HG02759 (cell line): ENCODE measurements around the gene FANCE.
A peak's percentile ranks its signal among the peaks of the same experiment; 100 is the strongest.

Experiments used
- ATAC-seq: cut with Tn5 transposase; IDR thresholded peaks from one replicate; pipeline ENCODE4 v1.9.1; 2021; ENCODE audit warnings: mild to moderate bottlenecking, moderate library complexity; ENCODE audit not compliant: unreplicated experiment

The FANCE gene

DNA sequence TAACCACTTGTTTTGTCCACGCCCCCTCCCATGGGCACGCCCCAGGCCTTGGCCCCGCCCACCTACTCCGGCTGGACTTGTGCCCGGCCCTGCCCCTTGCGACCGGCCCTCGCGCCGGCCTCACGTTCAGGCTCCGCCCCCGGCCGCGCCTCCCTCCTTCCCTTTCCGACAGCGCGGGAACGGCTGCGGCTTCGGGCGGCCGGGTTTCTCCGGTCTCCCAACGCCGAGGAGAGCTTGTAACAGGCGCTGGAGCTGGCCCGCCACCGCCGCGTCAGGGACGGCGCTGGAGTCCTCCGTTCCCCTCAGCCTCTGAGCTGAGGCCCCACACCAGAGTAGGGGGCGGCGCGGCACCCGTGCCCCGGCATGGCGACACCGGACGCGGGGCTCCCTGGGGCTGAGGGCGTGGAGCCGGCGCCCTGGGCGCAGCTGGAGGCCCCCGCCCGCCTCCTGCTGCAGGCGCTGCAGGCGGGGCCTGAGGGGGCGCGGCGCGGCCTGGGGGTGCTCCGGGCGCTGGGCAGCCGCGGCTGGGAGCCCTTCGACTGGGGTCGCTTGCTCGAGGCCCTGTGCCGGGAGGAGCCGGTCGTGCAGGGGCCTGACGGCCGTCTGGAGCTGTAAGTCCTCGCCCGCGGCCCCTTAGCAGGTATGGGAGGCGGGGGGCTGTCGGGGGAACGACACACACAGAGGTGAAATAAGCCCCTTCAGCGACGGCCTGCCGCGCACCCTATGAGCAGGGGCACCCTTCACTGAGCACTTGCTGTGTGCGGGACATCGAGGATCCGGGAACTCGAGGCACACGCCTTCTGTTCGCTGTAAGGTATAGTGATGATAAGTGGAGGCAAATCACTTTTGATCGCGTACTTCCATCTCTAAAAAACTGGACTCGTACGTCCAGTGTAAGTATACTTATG is at the start of gene FANCE:
FANCE (plus strand) TSS at position 156 of the 908 bp plus-strand sequence; CDS start at position 364, 208 bp downstream.
- ATAC-seq: peak; percentile 94

GRCh38 chr6:35402856-35403191 is 49.3 kb upstream of the FANCE start:
- ATAC-seq: no peak

- ATAC-seq: no peak
These were observed 48.3 kb upstream of the FANCE start for GRCh38 chr6:35403544-35404442.

GRCh38 chr6:35406711-35407485 is 45.2 kb upstream of the FANCE start:
- no peak for ATAC-seq

DNA sequence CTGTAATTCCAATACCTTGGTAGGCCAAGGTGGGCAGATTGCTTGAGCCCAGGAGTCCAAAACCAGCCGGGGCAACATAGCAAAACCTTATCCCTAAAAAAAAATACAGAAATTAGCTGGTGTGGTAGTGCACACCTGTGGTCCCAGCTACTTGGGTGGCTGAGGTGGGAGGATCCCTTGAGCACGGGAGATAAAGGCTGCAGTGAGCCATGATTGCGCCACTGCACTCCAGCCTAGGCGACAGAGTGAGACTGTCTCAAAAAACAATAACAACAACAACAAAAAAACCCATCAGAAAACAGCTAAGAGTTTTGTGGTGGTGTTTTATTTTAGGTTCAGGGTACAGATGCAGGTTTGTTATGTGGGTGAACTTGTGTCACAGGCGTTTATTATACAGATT is 42.9 kb upstream of the FANCE start:
- no peak for ATAC-seq

- no peak for ATAC-seq
These were observed 42.0 kb upstream of the FANCE start for GRCh38 chr6:35410131-35410530.

- no peak for ATAC-seq
These were observed 41.1 kb upstream of the FANCE start for GRCh38 chr6:35411066-35411465.

DNA sequence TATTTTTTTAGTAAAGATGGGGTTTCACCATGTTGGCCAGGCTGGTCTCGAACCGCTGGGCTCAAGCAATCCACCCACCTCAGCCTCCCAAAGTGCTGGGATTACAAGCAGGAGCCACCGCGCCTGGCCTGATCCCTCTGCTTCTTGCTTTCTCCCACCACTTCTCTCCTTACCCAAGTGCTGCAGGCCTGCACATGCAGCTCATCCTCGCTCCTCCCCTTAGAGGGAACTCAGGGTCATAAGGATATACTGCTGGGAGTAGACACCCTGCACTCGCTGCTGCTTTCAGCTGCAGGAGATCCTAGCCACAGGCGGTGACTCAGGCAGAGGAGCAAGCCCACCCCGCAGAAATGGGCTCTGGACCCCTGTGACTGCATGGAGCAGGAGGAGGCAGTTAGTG is 40.0 kb upstream of the FANCE start:
- ATAC-seq: no peak

DNA sequence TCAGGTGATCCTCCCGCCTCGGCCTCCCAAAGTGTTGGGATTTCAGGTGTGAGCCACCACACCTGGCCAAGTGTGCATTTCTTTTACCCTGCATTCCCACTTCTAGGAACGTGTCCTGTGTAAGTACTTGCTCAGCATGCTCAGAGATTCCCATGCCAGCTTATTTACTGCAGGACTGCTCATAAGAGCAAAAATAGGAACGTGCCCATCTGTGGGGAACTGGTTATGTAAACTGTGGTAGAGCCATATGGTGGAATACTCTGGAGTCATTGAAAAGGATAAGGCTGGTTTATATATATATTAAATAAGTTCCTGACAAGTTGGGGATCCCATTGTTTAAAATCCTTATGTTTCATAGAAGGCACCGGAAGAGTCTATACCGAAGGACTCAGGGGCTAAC is 38.2 kb upstream of the FANCE start:
- no peak for ATAC-seq

DNA sequence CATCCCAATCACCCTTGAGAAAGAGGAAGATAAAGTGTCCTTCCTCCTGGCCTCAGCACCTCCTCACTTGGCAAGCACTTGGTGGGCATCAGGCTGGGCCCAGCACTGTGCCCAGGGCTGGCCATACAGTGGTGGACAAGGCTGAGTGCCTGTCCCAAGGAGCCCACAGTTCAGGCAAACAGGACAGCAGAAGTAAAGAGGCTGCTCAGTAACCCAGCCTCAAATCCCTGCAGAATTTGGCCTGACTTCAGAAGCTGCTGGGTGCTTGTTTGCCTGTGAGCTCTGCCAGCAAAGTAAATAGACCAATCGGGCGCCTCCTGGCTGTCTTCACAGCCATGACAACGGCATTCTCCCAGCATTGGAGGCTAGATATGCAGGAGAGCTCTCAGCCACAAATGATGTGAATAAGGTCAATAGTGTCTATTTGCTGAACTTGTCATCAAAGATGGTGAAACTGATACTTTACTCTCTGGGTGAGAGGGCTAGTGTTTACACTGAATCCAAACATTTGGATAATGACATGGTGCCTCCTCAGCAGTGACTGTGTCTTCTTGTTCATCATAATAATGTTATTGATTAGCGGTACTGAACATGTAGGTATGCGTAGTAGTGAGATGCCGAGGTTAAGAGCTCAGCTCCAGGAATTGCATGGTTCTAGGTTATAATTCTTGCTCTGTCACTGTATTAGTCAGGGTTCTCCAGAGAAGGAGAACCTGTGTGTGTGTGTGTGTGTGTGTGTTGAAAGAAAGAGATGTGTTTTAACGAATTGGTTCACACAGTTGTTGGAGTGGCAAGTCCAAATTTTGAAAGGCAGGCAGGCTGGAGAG is 36.9 kb upstream of the FANCE start:
- no peak for ATAC-seq

GRCh38 chr6:35417979-35418661 is 34.0 kb upstream of the FANCE start:
- no peak for ATAC-seq

GRCh38 chr6:35419417-35419816 is 32.7 kb upstream of the FANCE start:
- no peak for ATAC-seq

GRCh38 chr6:35419961-35420360 is 32.2 kb upstream of the FANCE start:
- no peak for ATAC-seq

DNA sequence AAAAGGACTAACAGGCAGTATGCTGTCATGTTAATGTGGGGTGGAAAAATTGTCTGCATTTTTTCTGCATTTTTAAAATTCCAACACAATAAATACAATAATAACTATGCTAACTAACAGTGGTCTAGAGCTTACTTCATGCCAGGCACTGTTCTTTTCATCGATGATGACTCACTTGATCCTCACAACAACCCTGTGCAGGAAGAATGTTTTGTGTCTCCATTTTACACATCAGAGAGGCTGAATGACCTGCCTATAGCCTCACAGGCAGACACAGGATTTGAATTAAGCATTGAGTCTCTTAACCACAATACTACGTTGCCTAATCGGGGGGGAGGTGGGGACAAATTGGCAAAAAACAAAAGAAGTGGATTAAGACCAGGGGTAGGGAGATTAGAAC is 26.9 kb upstream of the FANCE start:
- ATAC-seq: no peak

DNA sequence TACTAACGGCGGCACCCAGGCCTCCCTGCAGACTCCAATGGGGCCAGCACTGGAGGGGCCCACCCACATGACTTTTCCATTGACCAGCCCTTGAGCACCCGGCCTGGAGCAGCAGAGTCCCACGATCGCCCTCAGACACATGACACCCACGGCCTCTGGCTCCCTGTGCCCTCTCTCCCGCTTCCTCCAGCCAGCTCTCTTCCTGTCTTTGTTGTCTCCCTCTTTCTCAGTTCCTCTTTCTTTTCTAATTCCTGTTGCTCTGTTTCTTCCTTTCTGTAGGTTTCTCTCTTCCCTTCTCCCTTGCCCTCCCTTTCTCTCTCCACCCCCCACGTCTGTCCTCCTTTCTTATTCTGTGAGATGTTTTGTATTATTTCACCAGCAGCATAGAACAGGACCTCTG is 26.1 kb upstream of the FANCE start:
- ATAC-seq: no peak

DNA sequence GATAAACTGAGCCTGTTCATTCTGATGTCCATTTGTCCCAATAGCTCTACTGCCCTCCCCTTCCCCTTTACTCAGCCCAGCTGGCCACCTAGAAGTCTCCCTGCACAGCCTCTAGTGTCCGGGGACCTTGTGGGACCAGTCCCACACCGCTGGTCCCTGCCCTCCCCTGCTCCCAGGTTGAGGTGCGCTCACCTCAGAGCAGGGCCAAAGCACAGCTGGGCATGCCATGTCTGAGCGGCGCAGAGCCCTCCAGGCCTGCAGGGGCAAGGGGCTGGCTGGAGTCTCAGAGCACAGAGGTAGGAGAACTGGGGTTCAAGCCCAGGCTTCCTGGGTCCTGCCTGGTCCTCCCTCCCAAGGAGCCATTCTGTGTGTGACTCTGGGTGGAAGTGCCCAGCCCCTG is 24.7 kb upstream of the FANCE start:
- ATAC-seq: no peak

- no peak for ATAC-seq
These were observed 24.3 kb upstream of the FANCE start for GRCh38 chr6:35427851-35428321.

DNA sequence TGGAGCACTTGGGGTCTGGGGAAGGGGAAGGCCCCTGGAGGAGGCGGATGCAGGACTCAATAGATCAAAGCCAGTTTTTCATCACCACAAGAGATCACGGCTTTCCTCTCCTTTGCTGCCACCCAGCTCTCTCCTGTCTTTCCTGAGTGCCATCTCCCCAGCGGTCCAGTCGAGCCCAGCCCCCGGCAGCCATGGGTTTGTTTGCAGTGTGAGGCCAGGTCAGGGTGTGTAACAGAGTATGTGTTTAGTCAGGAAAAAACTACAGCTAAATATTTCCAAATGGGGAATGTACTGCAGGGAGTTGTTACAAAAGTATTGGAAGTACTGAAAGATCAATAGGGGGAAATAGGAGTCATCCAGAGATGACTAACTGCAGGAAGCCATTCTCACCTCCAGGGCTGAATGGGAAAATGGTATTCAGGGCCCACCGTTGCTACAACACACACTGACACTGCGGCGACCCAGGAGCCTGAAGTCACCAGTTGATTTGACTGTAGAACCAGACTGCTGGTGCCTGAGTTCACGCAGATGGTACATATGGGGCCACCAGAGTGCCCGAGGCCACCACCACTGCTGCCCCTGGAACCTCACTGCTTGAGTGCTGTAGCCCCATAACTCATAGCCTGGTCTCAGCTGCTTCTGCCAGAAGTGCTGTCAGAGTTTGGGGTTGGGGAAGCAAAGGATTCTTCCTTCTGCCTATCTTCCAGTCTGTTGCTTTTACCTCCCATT is 23.6 kb upstream of the FANCE start:
- ATAC-seq: no peak

GRCh38 chr6:35429463-35429862 is 22.7 kb upstream of the FANCE start:
- no peak for ATAC-seq
